HEK293T (cell line): ENCODE results near the gene GRM4.

Experiments used
- ARNT ChIP-seq: fragments of 450-650 bp; IDR thresholded peaks from 2 replicates; pipeline ENCODE4 v1.6.1; 2017; ENCODE audit warnings: mild to moderate bottlenecking
- BHLHE40 ChIP-seq: fragments of 450-650 bp; IDR thresholded peaks from 2 replicates; pipeline ENCODE4 v1.6.1; 2016; ENCODE audit warnings: mild to moderate bottlenecking, moderate library complexity, borderline replicate concordance
- ELF4 ChIP-seq: fragments of 450-650 bp; IDR thresholded peaks from 2 replicates; pipeline ENCODE4 v1.6.1; 2017; ENCODE audit warnings: antibody characterized with exemption
- FOXA1 ChIP-seq: fragments of 450-650 bp; IDR thresholded peaks from 2 replicates; pipeline ENCODE4 v1.6.1; 2016; ENCODE audit warnings: mild to moderate bottlenecking
- FOXK2 ChIP-seq: fragments of 450-650 bp; IDR thresholded peaks from 2 replicates; pipeline ENCODE4 v1.6.1; 2016; ENCODE audit warnings: mild to moderate bottlenecking
- FOXM1 ChIP-seq: fragments of 450-650 bp; IDR thresholded peaks from 2 replicates; pipeline ENCODE4 v1.6.1; 2017; ENCODE audit warnings: mild to moderate bottlenecking, borderline replicate concordance
- HDGF ChIP-seq: fragments of 450-650 bp; IDR thresholded peaks from 2 replicates; pipeline ENCODE4 v1.6.1; 2017; ENCODE audit warnings: antibody characterized with exemption, borderline replicate concordance
- L3MBTL2 ChIP-seq: fragments of 450-650 bp; conservative IDR thresholded peaks from 2 replicates; pipeline ENCODE4 v1.6.1; 2016; ENCODE audit warnings: mild to moderate bottlenecking
- LEF1 ChIP-seq: fragments of 450-650 bp; IDR thresholded peaks from 2 replicates; pipeline ENCODE4 v1.6.1; 2017; ENCODE audit warnings: mild to moderate bottlenecking, borderline replicate concordance
- SP1 ChIP-seq: fragments of 450-650 bp; IDR thresholded peaks from 2 replicates; pipeline ENCODE4 v1.6.1; 2017
- SUZ12 ChIP-seq: fragments of 450-650 bp; IDR thresholded peaks from 2 replicates; pipeline ENCODE4 v1.6.1; 2016; ENCODE audit warnings: mild to moderate bottlenecking
- TARDBP ChIP-seq: fragments of 450-650 bp; IDR thresholded peaks from 2 replicates; pipeline ENCODE4 v1.6.1; 2016
- ZNF384 ChIP-seq: fragments of 450-650 bp; IDR thresholded peaks from 2 replicates; pipeline ENCODE4 v1.6.1; 2016
- TF ChIP-seq, protein P1 (sequence below): fragments of 450-650 bp; IDR thresholded peaks from 2 replicates; pipeline ENCODE4 v1.6.1; 2016

- TF ChIP-seq SUZ12, result no peak
- TF ChIP-seq SP1, result no peak
- TF ChIP-seq ARNT, result no peak
- no peak for TF ChIP-seq ELF4
- TF ChIP-seq BHLHE40, result no peak
- no peak for TF ChIP-seq ZNF384
- TF ChIP-seq FOXK2, result no peak
- no peak for TF ChIP-seq LEF1
- TF ChIP-seq TARDBP, result no peak
- TF ChIP-seq FOXM1, result no peak
- no peak for TF ChIP-seq HDGF
- no peak for TF ChIP-seq FOXA1
- TF ChIP-seq, protein P1, sequence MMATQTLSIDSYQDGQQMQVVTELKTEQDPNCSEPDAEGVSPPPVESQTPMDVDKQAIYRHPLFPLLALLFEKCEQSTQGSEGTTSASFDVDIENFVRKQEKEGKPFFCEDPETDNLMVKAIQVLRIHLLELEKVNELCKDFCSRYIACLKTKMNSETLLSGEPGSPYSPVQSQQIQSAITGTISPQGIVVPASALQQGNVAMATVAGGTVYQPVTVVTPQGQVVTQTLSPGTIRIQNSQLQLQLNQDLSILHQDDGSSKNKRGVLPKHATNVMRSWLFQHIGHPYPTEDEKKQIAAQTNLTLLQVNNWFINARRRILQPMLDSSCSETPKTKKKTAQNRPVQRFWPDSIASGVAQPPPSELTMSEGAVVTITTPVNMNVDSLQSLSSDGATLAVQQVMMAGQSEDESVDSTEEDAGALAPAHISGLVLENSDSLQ, result no peak
- TF ChIP-seq L3MBTL2, result no peak
These were observed 97.7 kb downstream of the GRM4 start for GRCh38 chr6:34047913-34048867.
